GM13977 (cell line): ENCODE measurements around the gene EXOC6B.

Source experiments
- DNase-seq: peaks from one replicate; pipeline ENCODE4 v3.0.0; 2012; ENCODE audit warnings: low spot score
- in situ Hi-C: fragments of 300-500 bp; cut with MboI; formaldehyde crosslinking; loops from one replicate; pipeline ENCODE4 v1.12.0; 2022; ENCODE audit warnings: low sequenced_read_pairs, low pct_unique_long_range_greater_than_20kb, mixed read lengths, inconsistent platforms; ENCODE audit not compliant: unreplicated experiment
- TF ChIP-seq, protein P1 (sequence below): IDR thresholded peaks from 2 replicates; pipeline ENCODE4 v1.5.1; 2012; ENCODE audit warnings: mild to moderate bottlenecking, control low read depth; ENCODE audit not compliant: insufficient read depth; ENCODE audit errors: extremely low read depth, missing control alignments

EXOC6B gene

DNA sequence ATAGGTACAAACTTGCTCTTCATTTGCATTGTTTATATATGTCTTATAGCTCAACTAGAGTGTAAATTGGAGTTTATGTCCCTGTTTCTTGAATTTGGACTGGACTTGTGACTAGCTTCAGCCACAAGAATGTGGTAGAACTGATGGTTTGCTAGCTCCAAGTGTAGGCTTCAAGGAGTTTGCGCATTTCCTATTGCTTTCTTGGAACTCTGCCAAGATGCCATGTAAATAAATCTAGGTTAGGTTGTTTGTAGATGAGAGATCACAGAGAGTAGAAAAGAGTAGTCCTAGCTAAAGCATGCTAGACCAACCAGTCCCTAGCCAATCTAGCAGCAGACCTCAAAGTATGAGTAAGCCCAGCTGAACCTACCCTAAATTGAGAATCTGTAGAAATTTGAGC, 495.2 kb downstream of the EXOC6B start:
- DNase-seq: no peak
- in situ Hi-C loops: no loop called here
- TF ChIP-seq, protein P1, sequence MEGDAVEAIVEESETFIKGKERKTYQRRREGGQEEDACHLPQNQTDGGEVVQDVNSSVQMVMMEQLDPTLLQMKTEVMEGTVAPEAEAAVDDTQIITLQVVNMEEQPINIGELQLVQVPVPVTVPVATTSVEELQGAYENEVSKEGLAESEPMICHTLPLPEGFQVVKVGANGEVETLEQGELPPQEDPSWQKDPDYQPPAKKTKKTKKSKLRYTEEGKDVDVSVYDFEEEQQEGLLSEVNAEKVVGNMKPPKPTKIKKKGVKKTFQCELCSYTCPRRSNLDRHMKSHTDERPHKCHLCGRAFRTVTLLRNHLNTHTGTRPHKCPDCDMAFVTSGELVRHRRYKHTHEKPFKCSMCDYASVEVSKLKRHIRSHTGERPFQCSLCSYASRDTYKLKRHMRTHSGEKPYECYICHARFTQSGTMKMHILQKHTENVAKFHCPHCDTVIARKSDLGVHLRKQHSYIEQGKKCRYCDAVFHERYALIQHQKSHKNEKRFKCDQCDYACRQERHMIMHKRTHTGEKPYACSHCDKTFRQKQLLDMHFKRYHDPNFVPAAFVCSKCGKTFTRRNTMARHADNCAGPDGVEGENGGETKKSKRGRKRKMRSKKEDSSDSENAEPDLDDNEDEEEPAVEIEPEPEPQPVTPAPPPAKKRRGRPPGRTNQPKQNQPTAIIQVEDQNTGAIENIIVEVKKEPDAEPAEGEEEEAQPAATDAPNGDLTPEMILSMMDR: no peak

DNA sequence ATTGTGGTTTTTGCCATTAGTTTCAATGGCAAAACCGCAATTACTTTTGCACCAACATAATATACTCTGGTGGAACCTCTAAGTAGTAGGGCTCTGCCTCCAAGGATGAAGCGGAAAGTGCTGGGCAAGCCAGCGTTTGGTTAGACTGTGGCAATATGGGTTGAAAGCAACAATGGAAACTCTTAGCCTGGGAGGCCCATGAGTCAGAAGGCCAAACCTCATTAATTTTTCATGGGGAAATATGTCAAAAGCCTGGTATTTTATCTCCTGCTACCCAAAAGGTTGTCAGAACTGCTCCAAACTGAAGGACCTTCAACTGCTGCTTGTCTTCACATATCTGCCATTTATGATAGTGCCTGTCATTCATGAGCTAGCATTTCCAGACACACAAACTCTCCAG, 499.1 kb downstream of the EXOC6B start:
- TF ChIP-seq, protein P1: no peak
- DNase-seq: no peak
- in situ Hi-C loops: no loop called here

DNA sequence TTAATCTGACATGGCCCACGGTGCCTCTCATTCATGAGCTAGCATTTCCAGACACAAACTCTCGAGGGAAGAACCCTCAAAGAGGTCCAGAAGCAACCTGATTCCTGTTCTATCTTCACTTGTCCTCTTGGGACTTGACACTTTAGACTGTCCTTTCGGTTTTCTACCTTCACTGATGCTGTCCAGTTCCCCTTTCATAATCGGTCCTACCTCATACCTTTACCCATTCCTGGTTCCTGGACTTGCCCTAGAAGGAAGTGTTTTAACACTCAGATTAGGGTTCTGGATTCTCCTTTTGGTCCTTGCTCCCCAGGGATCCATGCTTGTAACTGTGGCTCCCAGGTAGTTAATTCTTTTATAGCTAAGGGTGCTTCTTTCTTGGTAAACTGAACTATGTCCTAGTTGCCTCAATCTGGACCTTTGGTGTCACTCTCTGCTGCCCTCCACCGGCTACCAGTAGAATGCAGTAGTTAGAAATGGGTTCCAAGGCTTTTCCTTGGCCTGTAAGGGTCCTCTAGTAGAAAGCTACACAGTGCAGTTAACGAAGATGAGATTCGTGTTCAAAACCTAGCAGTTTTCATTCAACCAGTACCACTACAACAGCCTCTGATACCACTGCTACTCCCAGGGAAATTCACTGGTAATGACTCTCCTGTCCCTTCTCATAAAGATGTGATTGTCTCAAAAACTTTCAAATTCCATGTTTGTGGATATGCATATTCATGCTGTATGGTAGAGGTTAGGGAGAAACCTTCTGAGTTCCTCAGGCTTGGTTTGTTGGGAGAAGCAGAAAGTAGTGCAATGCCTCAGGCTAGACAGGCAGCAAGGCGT, 500.0 kb downstream of the EXOC6B start:
- in situ Hi-C loops: no loop called here
- DNase-seq: peak; percentile 12
- TF ChIP-seq, protein P1: peak; percentile 75

DNA sequence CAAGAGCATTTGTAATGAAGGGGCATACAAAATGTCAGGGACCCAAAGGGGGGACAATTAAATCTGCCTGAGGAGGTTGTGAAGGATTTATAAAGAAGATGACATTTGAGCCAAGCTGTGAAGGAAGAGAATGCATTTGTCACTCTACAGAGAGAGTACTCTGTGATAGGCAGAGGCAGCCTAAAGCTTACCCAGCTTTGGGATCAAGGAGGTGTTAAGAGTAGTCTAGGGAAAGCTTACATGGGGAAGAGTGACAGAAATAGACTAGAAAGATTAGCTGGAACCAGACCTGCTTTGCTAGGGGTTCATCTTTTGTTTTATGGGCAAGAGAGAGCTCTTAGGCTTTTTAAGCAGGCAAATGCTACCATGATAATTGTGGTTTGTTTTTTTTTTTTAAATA, 509.1 kb downstream of the EXOC6B start:
- DNase-seq: no peak
- TF ChIP-seq, protein P1: no peak
- in situ Hi-C loops: no loop called here

DNA sequence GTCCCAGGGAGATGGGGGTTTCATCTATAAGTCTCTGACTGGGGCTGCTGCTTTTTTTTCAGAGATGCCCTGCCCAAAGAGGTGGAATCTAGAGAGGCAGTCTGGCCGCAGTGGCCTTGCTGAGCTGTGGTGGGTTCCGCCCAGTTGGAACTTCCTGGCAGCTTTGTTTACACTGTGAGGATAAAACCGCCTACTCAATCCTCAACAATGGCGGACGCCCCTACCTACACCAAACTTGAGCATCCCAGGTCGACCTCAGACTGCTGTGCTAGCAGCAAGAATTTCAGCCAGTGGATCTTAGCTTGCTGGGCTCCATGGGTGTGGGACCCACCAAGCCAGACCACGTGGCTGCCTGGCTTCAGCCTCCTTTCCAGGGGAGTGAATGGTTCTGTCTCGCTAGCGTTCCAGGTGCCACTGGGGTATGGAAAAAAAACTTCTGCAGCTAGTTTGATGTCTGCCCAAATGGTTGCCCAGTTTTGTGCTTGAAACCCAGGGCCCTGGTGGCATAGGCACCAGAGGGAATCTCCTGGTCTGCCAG, 525.6 kb downstream of the EXOC6B start:
- no peak for DNase-seq
- TF ChIP-seq, protein P1: no peak
- in situ Hi-C loops: no loop called here

DNA sequence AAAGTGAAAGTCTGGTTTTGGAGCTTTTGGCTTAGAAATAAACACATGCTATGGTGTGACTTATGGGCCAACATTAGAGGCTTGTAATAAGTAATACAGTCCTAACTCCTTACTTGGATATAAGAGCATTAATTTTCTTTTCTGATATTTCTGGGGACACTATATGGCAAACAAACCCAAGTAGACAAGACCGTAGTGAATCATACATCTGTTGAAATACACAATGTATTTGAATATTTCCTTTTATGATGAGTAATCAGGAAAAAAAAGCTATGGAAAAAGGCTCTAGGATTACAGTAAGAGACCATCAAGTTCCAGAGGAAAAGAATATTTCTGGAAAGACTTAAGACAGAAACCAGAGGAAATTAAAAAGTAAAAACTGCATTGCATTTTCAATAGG, 532.2 kb downstream of the EXOC6B start:
- no peak for DNase-seq
- TF ChIP-seq, protein P1: no peak
- in situ Hi-C loops: no loop called here
